ENCODE data around the gene HTR1D.
"Not testable (repeated sequence)": the region's sequence is repeated elsewhere in the genome, so short reads cannot be mapped to it uniquely, and the experiment has no call there.

HTR1D gene

DNA sequence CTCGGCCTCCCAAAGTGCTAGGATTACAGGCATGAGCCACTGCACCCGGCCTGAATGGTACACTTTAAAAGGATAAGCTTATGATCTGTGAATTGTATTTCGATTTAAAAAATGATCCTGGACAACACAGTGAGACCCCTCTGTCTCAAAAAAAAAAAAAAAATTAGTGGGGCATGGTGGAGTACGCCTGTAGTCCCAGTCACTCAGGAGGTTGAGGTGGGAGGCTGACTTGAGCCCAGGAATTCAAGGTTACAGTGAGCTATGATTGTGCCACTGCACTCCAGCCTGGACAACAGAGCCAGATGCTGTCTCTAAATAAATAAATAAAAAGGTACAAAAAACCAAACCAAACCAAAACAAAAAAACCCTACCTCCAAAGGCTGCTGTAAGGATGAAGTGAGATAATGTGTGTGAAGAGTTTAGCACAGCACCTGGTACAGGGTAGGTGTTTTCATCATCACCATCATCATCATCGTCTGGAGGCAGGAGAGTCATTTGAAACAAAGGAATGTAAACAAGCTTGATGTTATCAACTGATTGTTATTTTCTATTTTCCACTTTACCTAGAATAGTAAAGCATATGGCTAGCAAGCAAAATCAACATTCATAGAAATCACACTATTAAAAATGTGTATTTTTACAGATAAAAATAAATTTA lies 22.5 kb upstream of the HTR1D start:
- H3K27me3 ChIP-seq (ENCODE audit: control insufficient read depth, insufficient read depth, low read length): no peaks in the 10 kb centered on the region
- no peaks in the 10 kb centered on the region for H3K4me1 ChIP-seq (ENCODE audit: control insufficient read depth, low read depth, low read length)
- no peak overlapping the region for H3K4me3 ChIP-seq (ENCODE audit: low read length)
- H3K9ac ChIP-seq (ENCODE audit: low read length): no peak overlapping the region
- no peak overlapping the region for H3K27ac ChIP-seq (ENCODE audit: low read length)
- H3K9me3 ChIP-seq (ENCODE audit: control insufficient read depth, low read depth, low read length): no peaks in the 10 kb centered on the region
- no peaks in the 10 kb centered on the region for H3K36me3 ChIP-seq (ENCODE audit: control insufficient read depth, low read depth, low read length)

DNA sequence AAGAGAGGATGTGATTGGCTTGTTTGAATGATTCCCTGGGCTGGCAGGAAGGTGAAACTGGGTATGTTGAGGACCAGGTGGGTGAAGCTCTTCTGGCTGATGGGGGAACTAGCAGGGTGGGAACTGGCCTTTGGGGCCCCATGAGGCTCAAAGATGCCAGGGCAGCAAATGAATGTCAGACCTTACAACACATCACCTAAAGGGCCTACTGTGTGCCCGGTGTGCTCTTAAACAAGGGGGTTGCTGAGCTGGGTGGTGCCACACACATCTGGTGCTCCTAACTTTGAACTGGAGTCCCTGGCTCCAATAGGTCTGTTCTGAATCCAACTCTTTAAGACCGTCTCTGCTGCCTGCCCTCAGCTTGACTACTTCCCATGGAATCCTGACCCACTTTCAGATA lies 21.3 kb upstream of the HTR1D start:
- Histone ChIP-seq H3K9me3 (ENCODE audit: control insufficient read depth, low read depth, low read length) (no peaks in the 10 kb centered on the region), H3K4me1 (ENCODE audit: control insufficient read depth, low read depth, low read length) (no peaks in the 10 kb centered on the region), H3K27me3 (ENCODE audit: control insufficient read depth, insufficient read depth, low read length) (no peaks in the 10 kb centered on the region), H3K9ac (ENCODE audit: low read length) (no peak overlapping the region), H3K36me3 (ENCODE audit: control insufficient read depth, low read depth, low read length) (no peaks in the 10 kb centered on the region), H3K27ac (ENCODE audit: low read length) (no peak overlapping the region), H3K4me3 (ENCODE audit: low read length) (no peak overlapping the region)

DNA sequence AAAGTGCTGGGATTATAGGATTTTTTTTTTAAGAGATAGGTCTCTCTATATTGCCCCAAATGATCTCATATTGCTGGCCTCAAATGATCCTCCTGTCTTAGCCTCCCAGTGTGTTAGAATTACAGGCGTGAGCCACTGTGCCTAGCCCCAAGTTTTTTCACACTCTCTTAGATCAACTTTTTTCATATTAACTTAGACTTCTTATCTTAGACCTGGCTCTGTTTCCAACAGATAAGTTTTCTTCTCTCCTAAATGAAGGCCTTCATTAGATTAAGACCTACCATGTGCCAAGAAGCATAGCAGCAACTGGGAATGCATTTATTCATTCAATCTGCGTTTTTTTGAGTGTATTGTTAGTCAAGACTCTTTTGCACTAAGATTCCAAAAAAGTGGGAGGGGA lies 20.2 kb upstream of the HTR1D start:
- no peak overlapping the region for H3K27ac ChIP-seq (ENCODE audit: low read length)
- no peaks in the 10 kb centered on the region for H3K9me3 ChIP-seq (ENCODE audit: control insufficient read depth, low read depth, low read length)
- H3K9ac ChIP-seq (ENCODE audit: low read length): no peak overlapping the region
- no peaks in the 10 kb centered on the region for H3K27me3 ChIP-seq (ENCODE audit: control insufficient read depth, insufficient read depth, low read length)
- no peaks in the 10 kb centered on the region for H3K36me3 ChIP-seq (ENCODE audit: control insufficient read depth, low read depth, low read length)
- H3K4me3 ChIP-seq (ENCODE audit: low read length): no peak overlapping the region
- H3K4me1 ChIP-seq (ENCODE audit: control insufficient read depth, low read depth, low read length): no peaks in the 10 kb centered on the region

DNA sequence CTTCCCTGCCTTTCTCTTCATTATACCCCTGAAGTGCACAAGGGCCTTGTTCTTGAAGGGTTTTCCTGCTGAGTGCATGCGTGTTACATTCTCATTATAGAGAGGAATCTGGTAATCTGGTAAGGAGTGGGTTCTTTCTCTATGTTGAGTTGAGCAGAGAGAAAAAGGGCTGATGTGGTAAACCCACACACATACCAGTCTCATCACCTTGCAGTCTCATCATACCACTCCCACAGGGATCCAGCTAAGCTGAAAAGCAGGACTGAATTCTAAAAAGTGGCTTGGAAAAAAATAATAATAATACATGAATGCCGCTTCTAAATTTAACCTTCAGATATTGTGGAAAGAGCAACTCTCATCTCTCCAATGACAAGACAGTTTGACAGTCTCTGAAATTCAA lies 10.5 kb upstream of the HTR1D start:
- Histone ChIP-seq H3K27me3 (ENCODE audit: control insufficient read depth, insufficient read depth, low read length) (no peaks in the 10 kb centered on the region), H3K9ac (ENCODE audit: low read length) (no peak overlapping the region), H3K4me3 (ENCODE audit: low read length) (no peak overlapping the region), H3K27ac (ENCODE audit: low read length) (no peak overlapping the region), H3K4me1 (ENCODE audit: control insufficient read depth, low read depth, low read length) (no peaks in the 10 kb centered on the region), H3K9me3 (ENCODE audit: control insufficient read depth, low read depth, low read length) (no peaks in the 10 kb centered on the region), H3K36me3 (ENCODE audit: control insufficient read depth, low read depth, low read length) (no peaks in the 10 kb centered on the region)

DNA sequence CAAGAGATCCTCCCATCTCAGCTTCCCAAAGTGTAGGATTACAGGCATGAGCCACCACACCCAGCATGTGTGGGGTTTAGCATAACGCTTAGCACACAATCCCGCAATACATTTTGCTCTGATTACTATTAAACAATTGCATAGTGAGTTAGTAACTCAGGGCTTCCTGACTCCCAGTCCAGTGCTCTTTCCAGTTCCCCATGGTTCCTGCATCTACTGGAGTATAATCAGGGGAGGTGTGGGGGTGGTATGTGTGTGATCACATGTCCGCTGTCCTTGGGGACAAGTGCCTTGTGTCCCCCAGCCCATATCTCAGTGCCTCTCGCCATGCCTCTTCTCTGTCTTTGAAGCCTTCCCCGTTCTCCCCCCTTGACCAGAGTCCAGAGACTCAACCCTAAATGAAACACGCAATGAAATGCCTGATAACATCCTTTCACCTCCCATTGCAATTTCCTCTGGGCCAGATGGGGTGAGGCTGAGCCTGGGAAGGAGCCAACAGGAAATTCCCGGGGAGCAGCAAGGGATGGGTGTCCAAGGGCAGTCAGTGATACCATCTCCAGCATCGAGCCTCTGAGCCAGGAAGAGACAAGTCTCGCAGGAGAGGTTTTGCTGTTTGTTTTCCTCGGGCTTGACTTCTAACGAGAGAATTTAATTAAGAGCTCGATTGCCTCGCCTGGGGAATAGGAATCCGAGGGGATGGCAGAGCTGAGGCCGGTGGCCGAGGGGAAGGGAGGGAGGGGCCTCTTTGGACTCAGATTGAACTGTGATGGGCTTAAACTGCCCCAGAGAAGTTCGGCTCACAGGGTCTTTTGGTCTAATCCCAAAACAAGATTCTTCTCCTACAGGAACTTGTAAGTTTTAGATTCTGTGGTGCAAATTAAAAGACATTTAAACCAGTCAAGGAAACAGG lies 7.7 kb upstream of the HTR1D start:
- H3K4me1 ChIP-seq (ENCODE audit: control insufficient read depth, low read depth, low read length): no peaks in the 10 kb centered on the region
- no peak overlapping the region for H3K27ac ChIP-seq (ENCODE audit: low read length)
- no peaks in the 10 kb centered on the region for H3K27me3 ChIP-seq (ENCODE audit: control insufficient read depth, insufficient read depth, low read length)
- H3K9me3 ChIP-seq (ENCODE audit: control insufficient read depth, low read depth, low read length): no peaks in the 10 kb centered on the region
- no peak overlapping the region for H3K9ac ChIP-seq (ENCODE audit: low read length)
- H3K36me3 ChIP-seq (ENCODE audit: control insufficient read depth, low read depth, low read length): no peaks in the 10 kb centered on the region
- H3K4me3 ChIP-seq (ENCODE audit: low read length): no peak overlapping the region

DNA sequence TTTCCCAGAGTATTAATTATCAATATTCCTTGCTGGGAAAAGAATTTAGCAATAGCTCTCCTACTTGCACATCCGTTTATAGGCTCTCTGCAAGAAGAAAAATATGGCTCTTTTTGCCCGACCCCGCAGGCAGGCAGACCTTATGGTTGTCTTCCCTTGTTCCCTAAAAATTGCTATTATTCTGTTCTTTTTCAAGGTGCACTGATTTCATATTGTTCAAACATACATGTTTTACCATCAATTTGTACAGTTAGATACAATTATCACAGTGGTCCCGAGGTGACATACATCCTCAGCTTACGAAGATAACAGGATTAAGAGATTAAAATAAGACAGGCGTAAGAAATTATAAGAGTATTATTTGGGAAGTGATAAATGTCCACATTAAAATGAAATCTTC lies 6.7 kb upstream of the HTR1D start:
- H3K27me3 ChIP-seq (ENCODE audit: control insufficient read depth, insufficient read depth, low read length); H3K4me3 ChIP-seq (ENCODE audit: low read length); H3K27ac ChIP-seq (ENCODE audit: low read length); H3K4me1 ChIP-seq (ENCODE audit: control insufficient read depth, low read depth, low read length); H3K9ac ChIP-seq (ENCODE audit: low read length); H3K36me3 ChIP-seq (ENCODE audit: control insufficient read depth, low read depth, low read length); H3K9me3 ChIP-seq (ENCODE audit: control insufficient read depth, low read depth, low read length): not testable (repeated sequence)

DNA sequence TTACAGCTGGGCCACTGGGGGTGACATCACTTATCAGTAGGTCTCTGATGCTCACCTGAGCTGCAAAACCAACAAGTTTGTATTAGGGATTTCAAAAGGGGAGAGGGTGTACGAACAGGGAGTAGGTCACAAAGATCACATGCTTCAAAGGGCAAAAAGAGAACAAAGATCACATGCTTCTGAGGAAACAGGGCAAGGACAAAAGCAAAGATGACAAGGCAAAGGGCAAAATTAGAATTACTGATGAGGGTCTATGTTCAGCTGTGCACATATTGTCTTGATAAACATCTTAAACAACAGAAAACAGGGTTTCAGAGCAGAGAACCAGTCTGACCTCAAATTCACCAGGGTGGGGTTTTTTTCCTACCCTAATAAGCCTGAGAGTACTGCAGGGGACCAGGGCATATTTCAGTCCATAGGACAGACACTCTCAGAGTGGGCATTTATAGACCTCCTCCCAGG lies 6.2 kb upstream of the HTR1D start:
- not testable (repeated sequence) for H3K9ac ChIP-seq (ENCODE audit: low read length); H3K27me3 ChIP-seq (ENCODE audit: control insufficient read depth, insufficient read depth, low read length); H3K4me1 ChIP-seq (ENCODE audit: control insufficient read depth, low read depth, low read length); H3K4me3 ChIP-seq (ENCODE audit: low read length); H3K36me3 ChIP-seq (ENCODE audit: control insufficient read depth, low read depth, low read length); H3K27ac ChIP-seq (ENCODE audit: low read length); H3K9me3 ChIP-seq (ENCODE audit: control insufficient read depth, low read depth, low read length)

DNA sequence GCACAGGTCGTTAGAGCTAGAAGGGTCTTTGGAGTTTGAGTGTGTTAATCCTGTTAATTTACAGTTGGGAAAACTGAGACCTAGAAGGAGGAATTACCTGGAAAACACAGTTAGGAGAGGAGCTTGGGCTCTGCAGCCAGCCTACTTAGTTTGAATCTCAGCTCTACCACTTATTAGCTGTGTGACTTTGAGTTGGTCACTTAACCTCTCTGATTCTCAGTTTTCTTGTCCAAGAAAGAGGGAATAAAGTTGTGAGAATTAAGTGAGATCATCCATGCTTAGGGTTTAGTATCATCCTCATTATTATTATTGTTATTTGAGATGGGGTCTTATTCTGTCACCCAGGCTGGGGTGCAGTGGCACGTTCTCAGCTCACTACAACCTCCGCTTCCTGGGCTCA lies 5.4 kb upstream of the HTR1D start:
- H3K9me3 ChIP-seq (ENCODE audit: control insufficient read depth, low read depth, low read length): no peaks in the 10 kb centered on the region
- H3K27me3 ChIP-seq (ENCODE audit: control insufficient read depth, insufficient read depth, low read length): peaks cover 12% of the 10 kb centered on the region
- no peak overlapping the region for H3K4me3 ChIP-seq (ENCODE audit: low read length)
- no peaks in the 10 kb centered on the region for H3K36me3 ChIP-seq (ENCODE audit: control insufficient read depth, low read depth, low read length)
- H3K4me1 ChIP-seq (ENCODE audit: control insufficient read depth, low read depth, low read length): no peaks in the 10 kb centered on the region
- H3K27ac ChIP-seq (ENCODE audit: low read length): no peak overlapping the region
- no peak overlapping the region for H3K9ac ChIP-seq (ENCODE audit: low read length)

DNA sequence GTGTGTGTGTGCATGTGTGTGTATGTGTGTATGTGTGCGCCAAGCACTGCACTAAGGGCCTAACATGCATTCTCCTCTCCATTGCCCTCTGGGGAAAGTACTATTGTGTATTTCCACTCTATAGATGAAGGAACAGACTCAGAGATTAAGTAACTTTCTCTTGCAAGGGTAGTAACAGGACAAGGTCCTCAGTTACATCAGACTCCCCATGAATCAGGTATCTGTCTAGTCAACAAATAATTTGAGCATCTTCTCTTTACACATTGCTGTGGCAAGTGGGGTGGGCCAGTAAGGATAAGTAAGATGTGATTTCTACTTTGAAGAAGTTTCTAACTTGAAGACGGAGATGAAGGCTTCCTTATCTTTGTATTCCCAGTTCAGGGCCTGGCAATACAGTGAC lies 5.0 kb upstream of the HTR1D start:
- Histone ChIP-seq H3K27me3 (ENCODE audit: control insufficient read depth, insufficient read depth, low read length) (peaks cover 16% of the 10 kb centered on the region), H3K36me3 (ENCODE audit: control insufficient read depth, low read depth, low read length) (no peaks in the 10 kb centered on the region), H3K9ac (ENCODE audit: low read length) (no peak overlapping the region), H3K9me3 (ENCODE audit: control insufficient read depth, low read depth, low read length) (no peaks in the 10 kb centered on the region), H3K4me3 (ENCODE audit: low read length) (no peak overlapping the region), H3K4me1 (ENCODE audit: control insufficient read depth, low read depth, low read length) (no peaks in the 10 kb centered on the region), H3K27ac (ENCODE audit: low read length) (no peak overlapping the region)

DNA sequence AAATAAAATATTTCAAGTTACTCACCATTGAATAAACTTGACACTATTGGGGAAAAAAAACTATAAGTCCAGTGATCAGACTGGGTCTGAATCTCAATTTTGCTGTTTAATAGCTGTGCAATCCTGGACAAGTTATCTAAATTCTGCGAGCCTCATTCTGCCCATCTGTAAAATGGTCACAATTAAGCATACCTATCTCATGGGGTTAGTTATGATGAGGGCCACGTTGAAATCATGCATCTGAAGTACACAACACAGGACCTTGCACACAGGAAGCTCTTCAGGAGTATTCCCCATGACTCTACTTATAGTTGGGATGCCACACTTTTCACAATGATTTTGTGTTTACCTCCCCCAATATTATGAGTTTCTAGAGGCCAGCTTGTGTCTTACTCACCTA lies 3.8 kb upstream of the HTR1D start:
- peaks cover 21% of the 10 kb centered on the region for H3K27me3 ChIP-seq (ENCODE audit: control insufficient read depth, insufficient read depth, low read length)
- H3K4me3 ChIP-seq (ENCODE audit: low read length): no peak overlapping the region
- peaks cover 5% of the 10 kb centered on the region for H3K4me1 ChIP-seq (ENCODE audit: control insufficient read depth, low read depth, low read length)
- no peaks in the 10 kb centered on the region for H3K9me3 ChIP-seq (ENCODE audit: control insufficient read depth, low read depth, low read length)
- no peaks in the 10 kb centered on the region for H3K36me3 ChIP-seq (ENCODE audit: control insufficient read depth, low read depth, low read length)
- H3K27ac ChIP-seq (ENCODE audit: low read length): no peak overlapping the region
- H3K9ac ChIP-seq (ENCODE audit: low read length): no peak overlapping the region

DNA sequence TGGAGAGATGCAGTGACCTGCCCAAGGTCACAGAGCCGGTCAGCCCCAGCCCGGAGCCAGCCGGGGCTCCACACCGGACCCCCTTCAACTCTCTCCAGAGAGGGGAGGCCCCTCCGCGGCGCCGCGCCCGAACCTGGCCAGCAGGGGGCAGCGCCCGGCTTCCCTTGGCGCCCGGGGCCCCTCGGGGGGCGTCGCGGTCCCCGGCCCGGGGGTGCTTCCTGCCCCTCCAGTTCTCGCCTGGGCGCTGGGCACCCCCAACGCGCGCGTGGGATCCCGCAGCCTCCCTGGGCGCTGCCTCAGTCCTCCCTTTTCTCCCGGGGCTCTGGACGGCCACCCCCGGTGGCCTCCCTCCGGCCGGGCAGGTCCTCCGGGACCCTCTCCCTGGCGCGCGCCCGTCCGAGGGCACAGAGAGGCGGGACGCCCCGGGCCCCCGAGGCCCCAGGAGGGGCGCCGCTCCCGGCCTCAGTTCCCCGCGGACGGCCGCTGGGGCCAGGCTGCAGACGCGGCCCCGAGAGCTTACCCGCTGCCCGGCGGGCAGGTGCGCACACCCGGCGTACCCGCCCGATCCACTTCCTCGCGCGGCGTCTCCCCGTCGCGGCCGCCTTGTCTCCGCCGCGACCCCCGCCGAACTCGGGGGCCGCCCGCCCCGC lies 406 bp downstream of the HTR1D start:
- Histone ChIP-seq H3K27me3 (ENCODE audit: control insufficient read depth, insufficient read depth, low read length) (peaks cover 22% of the 10 kb centered on the region), H3K9ac (ENCODE audit: low read length) (peak overlapping the region; percentile 30), H3K9me3 (ENCODE audit: control insufficient read depth, low read depth, low read length) (no peaks in the 10 kb centered on the region), H3K27ac (ENCODE audit: low read length) (no peak overlapping the region), H3K36me3 (ENCODE audit: control insufficient read depth, low read depth, low read length) (no peaks in the 10 kb centered on the region), H3K4me1 (ENCODE audit: control insufficient read depth, low read depth, low read length) (peaks cover 10% of the 10 kb centered on the region), H3K4me3 (ENCODE audit: low read length) (peak overlapping the region; percentile 61)

All from iPS-18a (cell line).